HG02763 (cell line): ENCODE results near the gene NT5DC3.

Experiments used
- ATAC-seq: cut with Tn5 transposase; IDR thresholded peaks from one replicate; pipeline ENCODE4 v1.9.1; 2021; ENCODE audit warnings: mild to moderate bottlenecking, moderate library complexity; ENCODE audit not compliant: unreplicated experiment

Gene NT5DC3

GRCh38 chr12:103833095-103833775 lies 7.8 kb downstream of the NT5DC3 start:
- no peak for ATAC-seq

- no peak for ATAC-seq
Measured at GRCh38 chr12:103832048-103832997, 8.7 kb downstream of the NT5DC3 start.

- ATAC-seq, result no peak
Measured at GRCh38 chr12:103830730-103831320, 10.2 kb downstream of the NT5DC3 start.

GRCh38 chr12:103830025-103830725 lies 10.9 kb downstream of the NT5DC3 start:
- no peak for ATAC-seq

- ATAC-seq, result no peak
Measured at GRCh38 chr12:103829092-103829491, 11.9 kb downstream of the NT5DC3 start.

- ATAC-seq, result no peak
Measured at GRCh38 chr12:103827911-103828391, 13.1 kb downstream of the NT5DC3 start.

GRCh38 chr12:103824845-103825244 lies 16.2 kb downstream of the NT5DC3 start:
- no peak for ATAC-seq

GRCh38 chr12:103824290-103824689 lies 16.7 kb downstream of the NT5DC3 start:
- ATAC-seq, result no peak

- ATAC-seq, result no peak
Measured at GRCh38 chr12:103823871-103824270, 17.2 kb downstream of the NT5DC3 start.

GRCh38 chr12:103821773-103822172 lies 19.3 kb downstream of the NT5DC3 start:
- no peak for ATAC-seq

GRCh38 chr12:103820881-103821489 lies 20.0 kb downstream of the NT5DC3 start:
- no peak for ATAC-seq

- ATAC-seq, result no peak
Measured at GRCh38 chr12:103820361-103820760, 20.7 kb downstream of the NT5DC3 start.

- ATAC-seq, result no peak
Measured at GRCh38 chr12:103819892-103820291, 21.1 kb downstream of the NT5DC3 start.

- ATAC-seq, result no peak
Measured at GRCh38 chr12:103819312-103819711, 21.7 kb downstream of the NT5DC3 start.

- ATAC-seq, result no peak
Measured at GRCh38 chr12:103817791-103818190, 23.2 kb downstream of the NT5DC3 start.

- no peak for ATAC-seq
Measured at GRCh38 chr12:103816663-103817062, 24.4 kb downstream of the NT5DC3 start.

- no peak for ATAC-seq
Measured at GRCh38 chr12:103814436-103814835, 26.6 kb downstream of the NT5DC3 start.

- ATAC-seq, result no peak
Measured at GRCh38 chr12:103813949-103814348, 27.1 kb downstream of the NT5DC3 start.

GRCh38 chr12:103813426-103813825 lies 27.6 kb downstream of the NT5DC3 start:
- no peak for ATAC-seq

GRCh38 chr12:103812789-103813188 lies 28.2 kb downstream of the NT5DC3 start:
- ATAC-seq, result no peak
